ENCODE data around the gene UBE2O. TPM values are rescaled to one million over a fixed set of nuclear protein-coding genes. Genes with fewer than 3 reads are reported as not detected.
A peak's percentile ranks its signal among the peaks of the same experiment; 100 is the strongest.
"Not testable (repeated sequence)": the region's sequence is repeated elsewhere in the genome, so short reads cannot be mapped to it uniquely, and the experiment has no call there.

The UBE2O gene
- total RNA-seq, 1 experiment from 2014 or later, result 24.7 TPM

DNA sequence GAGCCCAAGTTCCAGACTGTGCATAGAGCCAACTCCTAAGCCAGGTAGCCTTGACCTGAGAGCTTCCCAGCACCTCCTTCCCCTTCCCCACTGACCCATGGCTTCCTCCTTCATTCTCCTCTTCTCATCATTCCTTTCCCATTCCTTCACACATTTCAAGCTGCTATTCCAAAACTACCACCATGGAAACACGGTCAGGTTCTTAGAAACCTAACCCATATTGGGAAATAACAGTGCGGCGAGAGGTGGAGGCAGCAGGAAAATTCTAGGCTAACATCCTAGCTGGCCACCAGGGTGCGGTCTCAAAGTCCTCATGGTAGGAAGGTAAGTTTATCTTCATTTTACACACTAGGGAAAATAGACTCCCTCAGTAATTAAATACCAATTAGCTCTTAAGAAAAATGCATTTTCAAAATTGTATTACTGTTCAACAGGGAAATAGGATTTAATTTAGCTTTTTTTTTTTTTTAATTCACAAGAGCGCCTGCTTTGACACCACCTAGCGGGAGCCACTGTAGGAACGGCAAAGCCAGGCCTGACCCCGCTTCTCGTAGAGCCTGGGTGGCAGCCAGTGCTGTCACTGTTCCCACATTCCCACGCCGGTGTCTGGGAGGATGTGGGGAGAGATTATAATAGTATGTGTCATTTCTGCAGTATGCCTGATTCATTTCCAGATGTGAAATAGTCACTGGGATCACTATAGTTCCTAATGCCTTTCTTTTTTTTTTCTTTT, 82.5 kb downstream of the UBE2O start:
- peak; percentile 98 for DNase-seq (ENCODE audit: low read depth)

DNA sequence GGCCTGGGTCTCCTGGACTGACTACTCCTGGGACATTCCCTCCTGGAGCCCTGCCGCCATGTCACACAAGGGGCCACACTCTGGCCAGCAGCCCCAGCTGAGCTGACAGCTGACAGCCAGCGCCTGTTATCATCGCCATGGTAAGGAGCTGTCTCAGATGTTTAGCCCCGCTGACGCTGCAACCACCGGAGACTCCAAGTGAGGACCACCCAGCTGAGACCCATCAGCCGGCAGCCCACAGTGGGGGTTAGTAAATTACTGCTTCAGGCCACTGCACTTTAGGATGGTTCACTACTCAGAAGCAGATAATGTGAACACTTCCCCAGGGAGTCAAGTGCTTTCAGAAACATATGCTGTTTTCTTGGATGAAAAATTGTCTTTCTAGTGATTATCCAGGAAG, 83.1 kb downstream of the UBE2O start:
- no peak for DNase-seq (ENCODE audit: low read depth)

- DNase-seq (ENCODE audit: low read depth), result no peak
Measured at GRCh38 chr17:76369379-76369778, 83.6 kb downstream of the UBE2O start.

DNA sequence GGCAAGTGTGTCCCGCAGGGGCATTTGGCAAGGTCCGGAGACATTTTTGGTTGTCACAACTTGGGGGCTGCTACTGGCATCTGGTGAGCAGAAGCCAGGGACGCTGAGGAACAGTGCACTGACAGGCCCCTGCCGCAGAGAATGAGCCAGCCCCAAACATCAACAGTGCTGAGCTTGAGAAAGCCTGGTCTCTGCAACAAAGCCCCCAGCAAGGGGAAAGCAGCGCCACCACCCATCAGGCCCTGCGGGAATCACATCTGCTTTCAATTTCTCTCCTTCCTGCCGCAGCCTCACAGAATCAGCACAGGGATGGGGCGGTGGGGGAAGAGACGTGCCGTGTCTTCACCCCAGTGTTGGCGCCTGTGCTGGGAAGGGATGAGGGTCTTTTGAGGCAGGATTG, 84.4 kb downstream of the UBE2O start:
- DNase-seq (ENCODE audit: low read depth), result peak; percentile 71

GRCh38 chr17:76367642-76368041, 85.3 kb downstream of the UBE2O start:
- no peak for DNase-seq (ENCODE audit: low read depth)

DNA sequence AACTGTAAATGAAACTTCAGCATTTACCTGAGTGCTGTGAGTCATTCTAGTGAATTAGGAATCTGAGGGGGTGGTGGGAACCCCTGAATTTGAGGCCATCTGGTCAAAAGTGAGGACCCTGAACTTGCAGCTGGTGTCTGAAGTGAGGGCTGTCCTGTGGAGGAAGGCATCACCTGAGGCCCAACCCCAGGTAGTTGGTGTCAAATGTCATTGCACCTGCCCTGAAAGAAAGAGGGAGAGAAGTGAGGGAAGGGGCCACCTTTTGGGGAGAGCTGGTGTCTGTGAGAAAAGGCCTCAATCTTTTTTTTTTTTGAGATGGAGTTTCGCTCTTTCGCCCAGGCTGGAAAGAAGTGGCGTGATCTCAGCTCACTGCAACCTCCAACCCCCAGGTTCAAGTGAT, 86.7 kb downstream of the UBE2O start:
- no peak for DNase-seq (ENCODE audit: low read depth)

DNA sequence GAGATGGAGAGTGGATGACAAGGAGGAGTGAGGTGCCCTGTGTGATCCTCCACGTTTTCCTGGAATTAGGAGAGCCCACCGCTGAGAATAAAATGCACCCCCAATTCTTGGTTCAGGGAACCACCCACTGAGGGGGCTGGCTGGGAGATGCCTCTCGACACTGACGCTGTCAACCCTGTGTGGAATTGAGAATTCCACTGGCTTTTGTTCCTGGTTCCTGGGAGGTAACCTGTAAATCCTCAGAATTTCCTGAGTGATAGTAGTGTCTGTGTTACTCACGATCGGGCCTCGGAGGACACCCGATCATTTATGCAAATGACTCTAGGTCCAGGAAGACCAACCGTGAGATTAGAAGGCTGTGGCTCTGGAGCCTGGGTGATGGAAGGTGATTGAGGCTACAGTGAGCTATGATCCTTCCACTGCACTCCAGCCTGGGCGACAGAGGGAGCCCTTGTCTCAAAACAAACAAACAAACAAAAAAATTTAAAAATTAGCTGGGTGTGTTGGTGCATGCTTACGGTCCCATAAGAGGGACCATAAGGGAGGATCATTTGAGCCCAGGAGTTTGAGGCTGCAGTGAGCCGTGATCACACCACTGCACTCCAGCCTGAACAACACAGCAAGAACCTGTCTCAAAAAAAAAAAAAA, 87.6 kb downstream of the UBE2O start:
- DNase-seq (ENCODE audit: low read depth), result no peak

- no peak for DNase-seq (ENCODE audit: low read depth)
Measured at GRCh38 chr17:76363107-76363842, 89.7 kb downstream of the UBE2O start.

DNA sequence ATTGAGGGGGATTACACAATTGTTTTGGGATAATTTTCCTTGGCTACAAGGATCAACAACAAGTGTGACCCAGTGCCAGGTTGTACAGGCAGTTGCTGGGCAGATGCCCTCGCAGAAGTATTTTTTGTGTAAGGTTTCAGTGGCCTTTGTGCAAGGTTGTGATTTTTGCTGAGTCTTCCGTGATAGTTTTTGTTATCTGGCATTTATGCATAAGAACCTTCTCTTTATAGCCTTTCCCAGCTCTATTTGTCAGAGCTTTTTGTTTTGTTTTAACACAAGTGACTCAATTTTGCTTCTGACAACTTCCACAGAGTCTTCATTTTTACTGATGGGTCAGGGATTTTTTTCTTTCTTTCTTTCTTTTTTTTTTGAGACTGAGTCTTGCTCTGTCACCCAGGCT, 92.5 kb downstream of the UBE2O start:
- DNase-seq (ENCODE audit: low read depth), result no peak

DNA sequence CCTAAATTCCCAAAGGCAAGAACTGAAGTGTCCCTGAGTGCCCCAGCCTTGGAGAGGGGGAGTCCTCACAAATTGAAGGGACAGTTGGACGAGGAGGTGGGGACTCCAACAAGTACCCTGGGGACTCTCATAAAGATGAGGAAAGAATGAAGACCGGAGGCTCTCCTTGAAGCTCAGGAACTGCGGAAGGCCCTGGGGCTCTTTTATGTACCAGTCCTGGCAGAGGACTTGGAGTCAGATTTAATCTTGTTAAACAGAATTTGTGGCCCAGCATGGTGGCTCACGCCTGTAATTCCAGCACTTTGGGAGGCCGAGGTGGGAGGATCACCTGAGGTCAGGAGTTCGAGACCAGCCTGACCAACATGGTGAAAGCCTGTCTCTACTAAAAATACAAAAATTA, 93.2 kb downstream of the UBE2O start:
- DNase-seq (ENCODE audit: low read depth), result not testable (repeated sequence)

GRCh38 chr17:76359375-76359774, 93.6 kb downstream of the UBE2O start:
- no peak for DNase-seq (ENCODE audit: low read depth)

DNA sequence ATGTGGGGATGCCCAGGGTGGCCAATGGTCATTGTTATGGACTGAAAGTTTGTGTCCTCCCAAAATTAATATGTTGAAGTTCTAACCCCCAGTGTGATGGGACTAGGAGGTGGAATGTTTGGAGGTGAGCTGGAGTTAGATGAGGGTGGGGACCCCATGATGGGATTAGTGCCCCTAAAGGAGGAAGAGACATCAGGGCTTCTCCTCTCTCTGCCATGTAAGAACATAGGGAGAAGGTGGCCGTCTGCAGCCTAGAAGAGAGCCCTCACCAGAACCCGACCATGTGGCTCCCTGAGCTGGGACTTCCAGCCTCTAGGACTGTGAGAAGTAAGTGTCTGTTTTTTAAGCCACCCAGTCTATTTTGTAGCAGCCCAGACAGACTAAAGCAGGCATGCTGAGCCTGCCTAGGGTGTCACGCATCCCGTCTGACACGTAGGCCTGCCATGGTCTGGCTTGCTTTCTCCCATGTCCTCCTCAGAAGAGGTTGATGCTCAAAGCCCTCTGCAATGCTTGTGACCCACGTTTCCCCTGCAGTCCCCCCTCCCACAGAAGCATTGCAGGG, 95.3 kb downstream of the UBE2O start:
- DNase-seq (ENCODE audit: low read depth), result no peak

GRCh38 chr17:76356803-76357456, 96.0 kb downstream of the UBE2O start:
- no peak for DNase-seq (ENCODE audit: low read depth)

DNA sequence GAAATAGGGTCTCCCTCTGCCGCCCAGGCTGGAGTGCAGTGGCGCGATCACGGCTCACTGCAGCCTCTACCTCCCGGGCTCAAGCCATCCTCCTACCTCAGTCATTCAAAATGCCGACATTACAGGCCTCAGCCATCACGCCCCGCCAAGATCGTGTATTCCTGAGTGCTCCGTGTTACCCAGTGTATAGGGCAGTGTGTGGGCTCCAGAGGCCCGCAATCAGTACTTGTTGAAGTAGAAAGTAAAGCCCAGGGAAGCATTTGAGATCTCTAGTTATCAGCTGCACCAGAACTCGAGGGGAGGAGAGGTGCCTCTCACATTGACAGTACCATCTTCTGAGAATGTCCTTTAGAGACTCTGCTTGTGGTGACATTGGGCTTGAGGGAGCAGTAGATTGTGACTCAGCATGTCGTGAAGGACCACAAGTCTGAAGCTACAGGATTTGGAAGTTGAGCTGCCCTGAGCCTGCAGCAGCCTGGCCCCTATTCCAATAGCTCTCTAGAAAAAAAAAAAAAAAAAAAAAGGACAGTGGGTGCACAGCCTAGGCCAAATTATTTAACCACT, 98.1 kb downstream of the UBE2O start:
- no peak for DNase-seq (ENCODE audit: low read depth)

GRCh38 chr17:76354317-76354729, 98.6 kb downstream of the UBE2O start:
- no peak for DNase-seq (ENCODE audit: low read depth)

GRCh38 chr17:76353599-76354316, 99.2 kb downstream of the UBE2O start, which contains the start of gene PRPSAP1:
PRPSAP1 (minus strand) TSS chr17:76353916; CDS start chr17:76353703, 213 bp downstream.
- DNase-seq (ENCODE audit: low read depth), result peak; percentile 97

DNA sequence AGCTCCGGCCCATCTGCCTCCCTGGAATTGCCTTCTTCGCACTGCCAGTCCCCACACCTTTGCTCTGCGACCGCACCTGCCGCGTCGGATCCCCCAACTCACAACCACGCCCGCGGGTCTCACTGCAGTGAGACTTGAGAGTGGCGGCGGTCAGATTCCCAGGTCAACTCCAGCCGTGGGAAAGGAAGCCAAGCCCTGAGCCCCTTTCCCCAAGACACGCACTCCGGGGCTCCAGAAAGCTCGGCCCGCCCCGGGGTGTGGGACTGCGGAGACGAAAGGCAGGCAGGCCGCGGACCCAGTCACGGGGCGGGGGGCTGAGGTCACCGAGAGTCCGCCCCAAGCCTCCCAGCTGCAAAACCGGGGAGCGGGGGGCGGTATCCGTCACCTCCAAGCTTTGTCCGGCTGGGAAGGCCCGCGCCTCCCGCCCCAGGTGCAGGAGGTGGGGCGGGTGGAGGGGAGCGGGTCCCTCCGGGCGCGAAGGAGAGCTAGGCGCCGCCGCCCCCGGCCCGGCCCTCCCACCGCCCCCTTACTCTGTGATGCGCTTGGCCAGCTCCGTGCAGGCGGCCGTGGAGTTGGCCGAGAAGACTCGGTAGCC, 99.9 kb downstream of the UBE2O start:
- DNase-seq (ENCODE audit: low read depth), result no peak

- DNase-seq (ENCODE audit: low read depth), result no peak
Measured at GRCh38 chr17:76351526-76352071, 101.4 kb downstream of the UBE2O start.

- DNase-seq (ENCODE audit: low read depth), result no peak
Measured at GRCh38 chr17:76350463-76350862, 102.5 kb downstream of the UBE2O start.

- DNase-seq (ENCODE audit: low read depth), result not testable (repeated sequence)
Measured at GRCh38 chr17:76346936-76347335, 106.0 kb downstream of the UBE2O start.
